NT2/D1 (cell line): ENCODE measurements around the gene TMPRSS2.

ENCODE experiments used
- DNase-seq: peaks from one replicate; pipeline ENCODE4 v3.0.0-alpha.2; 2011; ENCODE audit warnings: low read depth, low spot score
- H3K27me3 ChIP-seq: 2 replicates; pipeline ENCODE4 v1.6.0; 2011; ENCODE audit warnings: mild to moderate bottlenecking; ENCODE audit not compliant: insufficient read length, insufficient read depth
- H3K36me3 ChIP-seq: 2 replicates; pipeline ENCODE4 v1.6.1; 2011; ENCODE audit warnings: mild to moderate bottlenecking, low read length, mixed read lengths; ENCODE audit not compliant: insufficient read depth, insufficient read length
- H3K4me1 ChIP-seq: 2 replicates; pipeline ENCODE4 v1.5.1; 2011; ENCODE audit not compliant: insufficient read depth, insufficient read length
- H3K4me3 ChIP-seq: 2 replicates; pipeline ENCODE4 v1.5.1; 2011; ENCODE audit warnings: low read depth; ENCODE audit not compliant: insufficient read length
- H3K9ac ChIP-seq: 2 replicates; pipeline ENCODE4 v1.6.0; 2011; ENCODE audit warnings: low read depth; ENCODE audit not compliant: insufficient read length
- H3K9me3 ChIP-seq: 2 replicates; pipeline ENCODE4 v1.5.1; 2011; ENCODE audit warnings: mild to moderate bottlenecking, low read length; ENCODE audit not compliant: insufficient read depth
- SUZ12 ChIP-seq: IDR thresholded peaks from 2 replicates; pipeline ENCODE4 v1.6.1; 2011; ENCODE audit not compliant: insufficient read length, insufficient read depth; ENCODE audit errors: extremely low read depth
- YY1 ChIP-seq: IDR thresholded peaks from 2 replicates; pipeline ENCODE4 v1.6.1; 2011; ENCODE audit not compliant: insufficient read length, insufficient read depth
- ZNF274 ChIP-seq: IDR thresholded peaks from 2 replicates; pipeline ENCODE4 v1.6.1; 2011; ENCODE audit warnings: mild to moderate bottlenecking, low read depth, low read length

Gene TMPRSS2

DNA sequence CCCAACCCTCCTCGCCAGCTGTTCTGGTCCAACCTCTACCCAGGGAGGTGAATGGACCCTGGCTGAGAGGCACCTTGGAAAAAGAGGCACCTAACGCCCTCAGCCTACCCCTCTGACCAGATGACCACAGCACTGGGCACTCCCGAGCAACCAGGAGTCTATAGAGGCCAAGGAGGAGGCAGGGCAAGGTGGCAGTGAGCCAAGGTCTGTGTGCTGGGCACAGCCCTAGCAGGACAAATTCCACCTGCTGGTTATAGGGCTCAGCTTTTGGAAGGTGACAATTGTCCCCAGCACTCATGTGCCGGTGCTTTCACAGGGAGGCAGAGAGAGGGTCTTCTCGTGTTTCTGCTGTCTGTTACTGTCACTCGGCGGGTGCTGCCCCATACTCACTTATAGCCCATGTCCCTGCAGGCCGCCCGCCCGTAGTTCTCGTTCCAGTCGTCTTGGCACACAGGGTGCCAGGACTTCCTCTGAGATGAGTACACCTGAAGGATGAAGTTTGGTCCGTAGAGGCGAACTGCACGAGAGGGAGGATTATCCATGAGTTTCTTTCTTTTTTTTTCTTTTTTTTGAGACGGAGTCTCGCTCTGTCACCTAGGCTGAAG is 27.8 kb downstream of the TMPRSS2 start:
- Histone ChIP-seq H3K36me3 (no peaks in the 10 kb centered on the region), H3K9me3 (no peaks in the 10 kb centered on the region), H3K4me3 (no peak overlapping the region), H3K27me3 (peaks cover 8% of the 10 kb centered on the region), H3K9ac (no peak overlapping the region), H3K4me1 (peaks cover 32% of the 10 kb centered on the region)
- TF ChIP-seq ZNF274 (no peak), SUZ12 (no peak), YY1 (no peak)
- no peak for DNase-seq

DNA sequence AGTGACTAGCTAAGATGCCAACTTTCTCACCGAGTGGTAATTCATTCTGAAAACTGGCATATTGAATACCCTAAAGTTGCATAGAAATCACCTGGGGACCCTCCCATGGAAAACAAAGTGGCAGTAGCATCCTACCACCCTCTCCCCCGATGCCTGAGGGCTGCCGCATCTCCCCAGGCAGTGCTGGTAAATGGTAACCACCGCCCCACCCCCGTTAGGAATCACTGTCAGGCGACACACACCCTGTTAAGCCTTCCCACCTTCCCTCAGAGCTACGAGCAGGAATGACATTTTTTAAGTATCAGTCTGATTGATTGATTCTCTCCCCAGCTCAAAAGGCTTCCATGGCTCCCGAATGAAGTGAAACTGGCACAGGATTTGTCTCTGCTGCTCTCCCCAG is 28.3 kb downstream of the TMPRSS2 start:
- H3K4me3 ChIP-seq, result no peak overlapping the region
- no peak overlapping the region for H3K9ac ChIP-seq
- H3K36me3 ChIP-seq, result no peaks in the 10 kb centered on the region
- peaks cover 8% of the 10 kb centered on the region for H3K27me3 ChIP-seq
- H3K9me3 ChIP-seq, result no peaks in the 10 kb centered on the region
- no peak for TF ChIP-seq SUZ12
- no peak for TF ChIP-seq ZNF274
- no peak for TF ChIP-seq YY1
- peaks cover 32% of the 10 kb centered on the region for H3K4me1 ChIP-seq
- no peak for DNase-seq

DNA sequence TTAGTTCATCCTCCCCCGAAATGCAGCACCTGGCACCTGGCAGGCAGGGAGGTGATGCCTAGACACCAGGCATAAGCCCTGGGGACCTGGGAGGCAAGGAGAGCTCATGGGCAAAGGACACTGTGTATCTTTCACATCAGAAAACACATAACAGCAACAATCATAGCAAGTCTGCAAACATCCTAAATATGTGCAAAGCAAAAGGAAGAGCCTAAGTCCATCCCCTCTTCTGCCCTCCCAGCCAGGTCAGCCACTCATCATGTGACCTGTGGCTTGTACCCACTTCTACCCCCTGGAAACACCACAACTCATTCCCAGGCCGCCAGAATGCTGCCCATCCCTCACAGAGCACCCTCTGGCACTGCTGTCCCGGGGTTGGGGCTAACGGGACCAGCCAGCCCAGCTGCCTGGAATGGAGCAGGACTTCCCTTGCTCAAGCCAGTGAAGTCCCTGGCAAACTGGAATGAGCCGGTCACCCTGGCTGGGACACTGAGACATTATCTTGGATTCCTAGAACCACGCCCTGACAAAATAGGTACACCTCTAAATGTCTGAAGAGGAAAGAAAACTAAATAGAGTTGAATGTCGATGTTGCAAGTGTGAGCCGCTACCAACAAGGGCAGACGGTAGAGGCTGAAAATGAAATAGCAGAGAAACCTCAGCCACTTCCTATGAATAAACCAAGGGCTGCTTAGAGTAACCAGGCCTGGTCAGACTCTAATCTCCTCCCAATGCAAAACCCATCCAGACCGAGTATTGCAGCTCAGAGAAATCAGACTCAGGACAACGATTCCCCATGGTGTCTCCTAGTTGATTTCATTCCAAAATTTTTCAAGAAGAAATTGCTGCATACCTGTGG is 29.4 kb downstream of the TMPRSS2 start:
- peaks cover 32% of the 10 kb centered on the region for H3K4me1 ChIP-seq
- TF ChIP-seq YY1, result no peak
- no peak for TF ChIP-seq ZNF274
- no peak for TF ChIP-seq SUZ12
- H3K9me3 ChIP-seq, result no peaks in the 10 kb centered on the region
- H3K27me3 ChIP-seq, result peaks cover 8% of the 10 kb centered on the region
- H3K36me3 ChIP-seq, result no peaks in the 10 kb centered on the region
- H3K4me3 ChIP-seq, result no peak overlapping the region
- no peak for DNase-seq
- no peak overlapping the region for H3K9ac ChIP-seq

DNA sequence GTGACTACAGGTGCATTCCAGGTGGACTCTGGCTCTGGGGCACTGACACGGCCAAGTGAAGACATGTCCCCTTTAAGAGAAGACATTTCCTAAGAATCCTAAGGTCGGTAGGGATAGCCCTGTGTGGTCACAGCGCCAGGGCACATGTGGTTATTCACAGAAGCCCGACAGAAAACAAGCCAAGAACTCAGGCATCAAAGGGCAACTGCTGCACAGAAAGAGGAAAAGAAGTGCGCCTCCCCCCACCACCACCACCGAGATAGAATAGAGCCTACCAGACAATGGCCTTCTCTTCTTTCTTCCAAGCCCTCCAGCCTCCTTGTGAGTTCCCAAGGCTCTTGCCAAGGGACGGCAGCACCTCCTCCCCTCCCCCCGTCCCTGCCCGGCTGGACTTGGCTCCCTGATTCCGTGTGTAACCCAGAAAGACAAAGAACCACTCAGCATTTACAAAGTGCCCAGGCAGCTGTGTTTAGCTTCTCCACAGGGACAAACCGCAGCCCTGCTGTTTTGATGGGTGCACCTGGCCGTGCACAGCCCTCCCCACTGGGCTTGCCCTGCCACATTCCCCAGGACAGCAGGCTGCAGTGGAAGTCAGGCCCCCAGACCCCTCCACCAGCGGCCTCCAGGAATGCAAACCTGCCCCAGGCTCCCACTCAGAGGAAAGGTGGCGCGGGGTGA is 30.2 kb downstream of the TMPRSS2 start:
- Histone ChIP-seq H3K9ac (peak overlapping the region; percentile 37), H3K4me1 (peaks cover 36% of the 10 kb centered on the region), H3K27me3 (peaks cover 8% of the 10 kb centered on the region), H3K9me3 (no peaks in the 10 kb centered on the region), H3K36me3 (no peaks in the 10 kb centered on the region), H3K4me3 (no peak overlapping the region)
- TF ChIP-seq YY1 (no peak), ZNF274 (no peak), SUZ12 (no peak)
- DNase-seq, result peak; percentile 63

DNA sequence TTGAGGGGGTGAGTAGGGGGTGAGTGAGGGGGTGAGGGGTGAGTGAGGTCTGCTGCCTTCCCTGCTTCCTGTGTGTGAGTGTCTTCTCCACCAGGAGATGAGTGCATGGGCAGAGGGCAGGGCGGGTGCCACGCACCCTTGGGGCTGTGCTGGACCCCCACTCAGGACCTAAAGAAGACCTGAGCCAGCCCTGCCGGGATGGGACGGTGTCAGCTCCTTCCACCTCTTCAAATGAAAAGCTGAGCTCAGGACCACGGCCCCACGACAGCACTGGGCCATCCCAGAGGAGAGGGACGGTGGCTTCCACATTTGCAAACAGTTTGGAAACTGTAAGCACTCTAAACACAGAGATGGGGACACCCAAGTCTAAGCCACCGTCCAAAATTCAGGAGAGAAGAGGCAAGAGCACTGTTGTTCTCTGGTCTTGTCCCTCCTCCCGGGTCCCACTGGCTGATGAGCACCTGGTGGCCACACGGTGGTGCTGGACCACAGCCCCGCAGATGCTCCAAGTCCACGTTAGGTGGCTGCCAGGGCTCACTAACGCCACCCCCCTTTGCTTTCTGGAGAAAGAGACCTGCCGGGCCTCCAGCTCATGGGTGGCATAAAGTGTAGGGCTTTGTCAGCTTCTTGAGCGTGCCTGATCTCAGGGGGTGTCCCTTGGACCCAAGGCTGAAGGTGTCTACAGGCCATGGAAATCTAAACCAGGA is 32.1 kb downstream of the TMPRSS2 start:
- no peaks in the 10 kb centered on the region for H3K9me3 ChIP-seq
- H3K4me3 ChIP-seq, result no peak overlapping the region
- TF ChIP-seq ZNF274, result no peak
- no peak for TF ChIP-seq YY1
- TF ChIP-seq SUZ12, result no peak
- no peak overlapping the region for H3K9ac ChIP-seq
- peaks cover 40% of the 10 kb centered on the region for H3K4me1 ChIP-seq
- no peaks in the 10 kb centered on the region for H3K36me3 ChIP-seq
- DNase-seq, result no peak
- peaks cover 8% of the 10 kb centered on the region for H3K27me3 ChIP-seq

DNA sequence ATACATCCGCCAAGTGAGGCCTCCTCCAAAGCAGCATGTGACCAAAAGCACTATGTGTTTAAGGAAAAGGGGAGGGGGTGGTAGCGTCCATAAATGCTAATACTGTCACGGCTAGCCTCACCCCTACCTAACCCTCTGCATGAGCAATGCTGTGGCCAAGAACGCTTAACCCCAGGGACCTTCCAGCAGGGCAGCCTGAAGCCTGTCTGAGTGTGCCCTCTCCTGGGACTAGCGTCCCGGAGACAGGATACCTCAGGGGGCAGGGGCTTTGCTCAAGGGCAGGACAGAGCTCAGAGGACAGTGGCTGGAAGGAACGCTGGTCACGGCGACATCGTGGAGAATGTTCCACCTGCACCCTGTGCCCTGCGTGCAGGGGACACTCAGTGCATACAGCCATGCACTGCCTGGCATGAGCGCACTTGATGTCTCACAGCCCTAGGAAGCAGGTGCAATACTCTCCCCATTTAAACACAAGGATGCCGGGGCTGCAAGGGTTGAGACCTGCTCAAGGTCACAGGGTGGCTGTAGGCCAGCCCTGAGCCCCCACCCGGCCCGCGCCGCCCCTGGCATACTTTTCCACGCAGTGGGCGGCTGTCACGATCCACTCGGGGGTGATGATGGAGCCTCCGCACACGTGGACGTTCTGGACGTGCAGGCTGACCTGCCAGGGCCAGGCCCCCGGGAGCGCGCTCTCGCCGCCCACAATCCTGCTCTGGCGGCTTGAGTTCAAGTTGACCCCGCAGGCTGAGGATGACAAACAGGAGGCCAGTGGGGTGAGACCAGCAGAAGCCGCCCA is 35.0 kb downstream of the TMPRSS2 start:
- TF ChIP-seq SUZ12, result no peak
- no peak for TF ChIP-seq YY1
- no peak for TF ChIP-seq ZNF274
- Histone ChIP-seq H3K4me3 (no peak overlapping the region), H3K4me1 (peaks cover 41% of the 10 kb centered on the region), H3K9me3 (no peaks in the 10 kb centered on the region), H3K9ac (no peak overlapping the region), H3K27me3 (peaks cover 2% of the 10 kb centered on the region), H3K36me3 (no peaks in the 10 kb centered on the region)
- DNase-seq, result no peak
